Stimulated activated CD8-positive, alpha-beta memory T cell treated with anti-CD3 and anti-CD28 coated beads, Interleukin-12 subunit alpha, Interleukin-12 subunit beta, amount 100 ng/mL, for 24 hours (primary cell): ENCODE measurements around the gene SLC35F5.
"Not testable (repeated sequence)": the region's sequence is repeated elsewhere in the genome, so short reads cannot be mapped to it uniquely, and the experiment has no call there.

Experiments
- DNase-seq: peaks from one replicate; pipeline ENCODE4 v3.0.0-alpha.2; 2020; ENCODE audit errors: extremely low read depth

SLC35F5 gene

DNA sequence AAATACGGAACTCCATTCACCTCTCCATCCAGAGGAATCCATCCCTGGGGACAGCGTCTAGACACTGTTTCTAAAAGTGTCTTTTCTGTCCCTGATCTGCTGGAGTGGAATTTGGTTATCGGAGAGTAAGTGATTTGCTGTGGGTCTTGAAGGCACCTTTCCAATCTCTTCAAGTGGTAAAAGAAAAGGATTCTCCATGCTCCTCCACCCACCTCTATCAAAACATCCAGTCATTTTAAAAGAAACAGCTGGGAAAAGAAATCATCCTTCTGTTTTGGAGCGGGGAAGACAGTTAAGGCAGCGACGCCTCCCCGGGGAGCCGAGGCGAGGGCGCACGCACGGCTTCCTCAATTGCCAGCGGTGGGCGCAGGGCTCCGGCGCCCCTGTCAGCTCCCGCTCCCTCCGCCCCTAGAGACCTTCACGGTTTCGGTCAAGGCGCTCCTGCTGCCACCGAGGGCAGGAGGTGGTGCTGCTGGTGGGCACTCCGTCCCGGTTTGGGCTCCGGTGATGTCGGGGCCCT is 547 bp downstream of the SLC35F5 start:
- DNase-seq: no peak

DNA sequence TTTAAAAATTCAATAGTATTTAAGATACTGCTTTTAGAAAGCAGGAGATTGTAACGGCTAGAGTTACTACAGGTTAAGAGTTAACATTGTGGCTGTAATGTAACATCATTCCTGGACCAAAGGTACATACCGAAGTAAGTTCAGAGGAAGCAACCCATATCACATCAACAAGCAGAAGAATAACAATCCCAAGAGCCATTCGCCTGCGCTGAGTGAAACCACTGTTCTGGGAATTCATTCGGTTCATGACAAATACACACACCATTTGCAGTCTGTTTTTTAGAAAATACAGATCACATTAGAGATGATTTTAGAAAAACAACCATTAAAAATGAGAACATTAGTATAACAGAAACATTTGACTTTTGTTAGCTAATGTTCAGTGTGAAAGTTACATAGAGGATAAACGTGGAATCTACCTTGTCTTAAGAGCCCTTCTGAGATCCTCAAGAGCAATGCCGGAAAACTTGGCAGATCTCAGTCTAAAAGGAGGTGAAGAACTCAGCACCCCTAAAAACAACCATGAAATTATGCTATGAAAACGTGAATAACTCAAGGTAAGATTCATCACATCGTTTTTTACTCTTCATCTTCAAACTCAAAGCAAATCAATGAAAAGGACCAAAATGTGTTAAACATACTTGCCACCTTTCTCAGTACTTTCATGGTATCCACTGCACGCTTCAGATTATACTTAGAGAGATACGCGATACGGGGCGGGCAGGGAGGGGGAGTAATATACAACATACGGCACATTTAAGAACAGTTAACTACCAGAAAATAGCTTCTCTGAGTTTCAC is 1.2 kb downstream of the SLC35F5 start:
- DNase-seq: no peak

DNA sequence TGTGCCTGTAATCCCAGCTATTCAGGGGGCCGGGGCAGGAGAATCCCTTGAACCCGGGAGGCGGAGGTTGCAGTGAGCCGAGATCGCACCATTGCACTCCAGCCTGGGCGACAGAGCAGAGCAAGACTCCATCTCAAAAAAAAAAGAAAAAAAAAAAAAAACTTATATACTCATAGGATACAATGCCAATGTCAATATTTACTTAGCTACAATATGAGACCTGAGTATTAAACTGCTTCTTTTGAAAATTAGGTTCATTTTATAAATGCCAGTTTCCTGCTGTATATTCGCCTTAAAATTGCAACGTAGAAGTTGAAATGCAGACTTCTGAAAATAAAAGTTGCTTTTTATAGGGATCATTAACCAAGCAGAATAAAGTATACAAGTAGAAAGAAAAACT is 2.3 kb downstream of the SLC35F5 start:
- DNase-seq: no peak

DNA sequence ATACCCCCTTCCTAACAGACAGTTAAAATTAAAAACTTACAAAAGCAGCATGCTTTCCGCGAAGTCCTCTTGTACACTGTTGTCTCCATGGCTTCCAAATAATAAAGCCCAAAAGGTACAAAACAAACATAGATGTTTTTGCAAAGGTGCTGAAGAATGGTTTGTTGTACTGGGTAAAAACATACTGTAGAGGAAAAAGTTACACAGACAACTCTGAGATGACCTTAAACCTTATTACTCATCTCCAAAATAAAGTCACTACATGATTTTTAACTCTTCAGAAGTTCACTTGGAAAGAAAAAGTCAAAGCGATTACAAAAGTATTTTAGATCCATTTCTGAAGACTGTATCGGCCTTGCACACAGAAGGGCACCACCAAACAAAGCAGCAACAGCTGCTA is 6.1 kb downstream of the SLC35F5 start:
- DNase-seq: no peak

DNA sequence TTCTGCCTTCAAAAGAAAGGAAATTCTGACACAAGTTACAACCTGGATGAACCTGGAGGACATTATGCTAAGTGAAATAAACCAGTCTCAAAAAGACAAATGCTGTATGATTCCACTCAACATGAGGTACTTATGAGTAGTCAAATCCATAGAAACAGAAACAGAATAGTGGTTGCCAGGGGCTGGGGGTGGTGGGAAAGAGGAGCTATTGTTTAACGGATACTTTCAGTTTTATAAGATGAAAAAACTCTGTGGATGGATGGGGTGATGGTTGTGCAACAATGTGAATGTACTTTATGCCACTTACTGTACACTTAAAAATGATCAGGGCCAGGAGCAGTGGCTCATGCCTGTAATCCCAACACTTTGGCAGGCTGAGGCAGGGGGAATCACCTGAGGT is 15.4 kb downstream of the SLC35F5 start:
- DNase-seq: no peak

DNA sequence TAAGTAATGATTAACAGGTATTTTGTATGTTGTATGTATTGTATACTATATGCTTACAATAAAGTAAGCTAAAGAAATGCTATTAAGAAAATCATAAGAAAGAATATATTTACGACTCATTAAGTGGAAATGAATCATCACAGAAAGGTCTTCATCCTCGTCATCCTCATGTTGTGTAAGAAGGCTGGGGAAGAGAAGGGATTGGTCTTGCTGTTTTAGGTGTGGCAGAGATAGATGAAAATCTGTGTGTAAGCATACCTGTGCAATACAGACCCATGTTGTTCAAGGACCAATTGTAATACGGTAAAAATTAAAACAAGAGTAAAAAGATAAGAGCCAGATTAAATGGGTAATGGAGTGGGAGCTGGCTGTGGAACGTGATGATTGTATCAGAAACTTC is 16.6 kb downstream of the SLC35F5 start:
- no peak for DNase-seq

DNA sequence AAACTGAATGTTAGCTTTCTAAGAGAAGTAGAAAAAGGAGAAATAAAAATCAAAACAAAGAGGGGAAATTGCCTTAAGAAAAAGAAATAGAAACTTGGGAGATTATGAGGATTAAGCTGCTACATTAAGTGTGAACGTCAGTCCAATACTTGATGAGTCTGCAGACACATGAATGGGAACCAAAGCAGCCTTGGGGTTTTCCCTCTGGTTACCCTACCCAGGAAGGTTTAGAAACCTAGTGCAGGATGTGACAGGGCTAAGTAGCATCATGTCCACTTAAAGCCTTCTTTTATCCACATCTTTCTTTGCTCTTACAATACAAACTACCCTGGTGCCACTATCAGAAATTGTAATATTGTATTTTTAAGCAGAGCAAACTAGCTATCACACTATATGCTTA is 22.3 kb downstream of the SLC35F5 start:
- no peak for DNase-seq

DNA sequence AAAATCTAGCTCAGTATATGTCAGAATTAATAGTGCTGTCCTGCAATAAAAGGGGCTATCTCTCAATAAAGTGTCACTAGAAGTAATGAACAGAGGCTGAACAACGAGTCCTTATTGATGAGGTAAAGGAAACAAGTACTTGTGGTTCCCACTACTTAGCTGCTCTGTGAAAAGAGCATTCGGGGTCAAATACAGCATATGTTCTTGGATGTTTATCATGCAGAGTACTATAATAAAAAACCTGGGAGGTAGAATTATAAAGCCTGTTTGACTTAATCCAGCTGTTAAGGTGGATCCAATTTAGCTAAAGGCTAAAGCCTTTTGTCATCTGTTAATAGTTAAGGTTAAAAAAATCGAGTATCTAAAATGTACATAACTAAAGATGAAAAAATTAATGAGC is 32.4 kb downstream of the SLC35F5 start:
- DNase-seq: no peak

DNA sequence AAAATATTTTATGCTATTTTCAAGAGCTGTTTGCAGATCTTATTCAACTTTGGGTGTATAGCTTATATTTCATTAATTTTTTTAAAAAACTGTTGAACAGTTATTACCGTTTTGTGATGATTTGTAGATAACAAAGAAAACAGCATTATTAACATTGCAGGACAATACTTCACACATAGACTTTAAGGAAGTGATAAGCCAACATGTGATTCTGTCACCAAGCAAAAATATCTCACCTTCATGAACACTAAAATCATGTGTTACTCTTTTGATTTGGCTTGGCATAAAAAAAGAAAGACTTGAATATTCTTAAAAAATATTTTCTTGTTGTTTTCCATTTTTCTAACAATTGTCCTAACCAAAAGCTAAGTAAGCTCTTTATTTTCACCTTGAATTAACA is 33.0 kb downstream of the SLC35F5 start:
- DNase-seq: no peak

DNA sequence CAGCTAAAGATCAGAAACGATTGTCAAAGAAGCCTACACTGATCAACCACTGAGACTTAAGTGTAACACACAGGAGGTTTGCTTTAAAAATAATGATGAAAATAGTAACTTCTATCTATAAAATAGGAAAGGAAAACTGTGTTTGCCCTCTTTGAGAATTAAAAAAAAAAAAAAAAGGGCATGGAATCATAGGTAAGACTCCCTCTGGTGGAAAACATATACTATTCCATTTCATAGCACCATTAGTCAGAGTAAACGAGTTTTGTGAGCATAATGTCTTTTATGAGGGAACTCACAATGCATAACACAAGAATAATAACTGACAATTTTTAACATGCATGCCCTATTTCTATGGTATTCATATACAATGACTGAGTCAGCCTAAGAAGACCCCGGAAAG is 36.3 kb downstream of the SLC35F5 start:
- no peak for DNase-seq

DNA sequence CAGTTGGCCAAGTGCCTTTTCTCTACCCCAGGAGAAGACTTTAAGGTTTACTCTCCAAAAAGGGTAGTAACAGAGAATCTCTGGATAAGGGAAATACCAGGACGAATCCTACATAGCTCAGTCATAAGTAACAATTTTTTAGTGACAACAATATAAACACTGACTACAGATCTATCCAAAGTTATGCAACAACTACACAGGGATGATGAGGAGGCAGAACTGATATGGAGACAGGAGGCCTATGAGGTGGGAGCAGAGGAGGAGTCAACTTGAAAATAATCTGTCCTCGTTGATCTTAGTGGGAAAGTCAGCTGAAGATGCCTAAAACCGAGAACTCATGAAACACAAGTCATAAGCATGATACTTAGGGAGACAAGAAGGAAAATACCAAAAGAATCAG is 40.2 kb downstream of the SLC35F5 start:
- no peak for DNase-seq

DNA sequence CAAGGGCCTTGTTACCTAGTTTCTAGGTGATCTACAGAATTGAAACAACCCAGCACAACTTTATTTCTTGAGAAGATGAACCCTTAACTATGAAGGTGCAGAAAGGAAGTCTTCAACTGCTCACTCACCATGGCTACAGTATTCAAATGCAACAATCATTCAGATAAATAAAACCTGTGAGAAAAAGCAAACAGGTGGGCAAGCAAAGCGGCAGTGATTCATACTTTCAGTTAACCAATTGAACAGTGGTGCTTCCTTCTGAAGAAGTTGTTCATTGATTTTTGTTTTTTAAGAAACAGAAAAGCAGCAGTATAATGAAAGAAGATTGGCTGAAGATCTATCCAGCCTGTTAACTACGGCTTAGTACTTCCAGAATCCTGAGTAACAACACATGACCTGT is 43.5 kb downstream of the SLC35F5 start:
- no peak for DNase-seq

DNA sequence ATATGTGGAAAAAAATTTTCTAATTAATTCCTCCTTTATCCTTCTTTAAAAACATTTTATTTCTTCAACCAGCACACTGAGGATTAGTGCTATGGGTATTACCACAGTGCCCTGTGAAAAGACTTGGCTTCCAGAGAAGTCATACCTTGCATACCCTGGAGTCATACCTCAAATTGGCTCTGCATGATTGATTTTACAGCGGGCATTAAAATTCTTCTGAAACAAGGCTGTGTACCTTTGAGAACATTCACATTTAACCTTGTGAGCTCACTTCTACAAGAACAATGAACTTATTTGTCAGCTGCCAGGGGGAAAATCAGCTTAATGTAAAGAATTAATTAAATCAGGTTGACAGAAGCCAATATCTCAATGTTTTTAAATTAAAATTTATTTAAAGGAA is 44.6 kb downstream of the SLC35F5 start:
- no peak for DNase-seq

DNA sequence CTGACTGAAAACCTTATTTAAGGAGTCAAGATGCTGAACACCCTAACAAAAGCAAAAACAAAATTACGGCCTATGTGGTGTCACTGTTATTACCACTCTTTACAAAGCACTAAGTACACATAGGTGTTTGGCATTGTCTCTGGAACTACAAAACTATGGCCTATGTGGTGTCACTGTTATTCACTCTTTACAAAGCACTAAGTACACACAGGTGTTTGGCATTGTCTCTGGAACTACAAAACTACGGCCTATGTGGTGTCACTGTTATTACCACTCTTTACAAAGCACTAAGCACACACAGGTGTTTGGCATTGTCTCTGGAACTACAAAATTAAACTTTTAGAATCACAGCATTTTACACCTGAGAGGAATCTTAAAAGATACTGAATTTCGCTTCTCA is 47.4 kb downstream of the SLC35F5 start:
- DNase-seq: no peak

DNA sequence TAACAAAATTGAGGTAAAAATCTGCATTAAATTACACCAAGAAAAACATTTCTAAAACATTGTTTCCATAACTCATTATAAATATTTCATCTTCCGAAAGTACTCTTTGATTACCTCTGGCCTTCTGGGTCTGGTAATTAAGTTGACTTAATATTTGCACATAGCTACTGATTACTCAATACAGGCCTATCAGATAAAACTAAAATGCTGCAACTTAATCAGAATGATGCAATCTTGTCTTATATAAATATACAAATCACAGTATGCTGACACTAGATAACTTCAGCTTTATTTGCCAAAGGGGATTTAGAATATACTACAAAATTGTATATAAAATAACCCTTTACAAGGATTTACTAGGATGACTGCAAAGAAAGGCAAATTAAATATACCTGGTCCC is 49.3 kb downstream of the SLC35F5 start:
- DNase-seq: no peak

DNA sequence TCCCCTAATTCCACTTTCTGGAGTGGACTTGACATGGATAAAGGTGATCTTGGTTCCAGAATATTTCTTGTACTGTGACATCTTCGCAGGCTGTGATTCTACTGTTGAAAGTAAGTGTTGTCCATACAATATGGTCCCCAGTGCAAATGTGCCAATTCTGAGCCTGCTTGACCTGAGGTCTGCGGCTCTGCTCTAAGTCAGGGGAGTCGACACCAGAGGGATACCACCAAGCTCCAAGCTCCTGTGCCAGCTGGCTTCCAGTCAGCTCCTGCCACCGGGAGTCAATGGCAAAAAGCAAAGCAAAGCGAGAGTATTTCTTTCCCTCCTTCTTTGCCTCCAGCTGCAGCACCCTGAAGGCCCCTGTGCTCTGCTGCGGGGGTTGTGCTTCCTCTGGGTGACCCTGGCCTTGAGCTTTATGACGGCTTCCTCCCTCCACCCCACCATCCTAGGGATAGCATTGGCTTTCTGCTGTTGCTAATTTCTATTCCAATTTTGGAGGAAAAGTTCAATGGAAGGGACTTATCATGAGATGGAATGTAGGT is 50.4 kb downstream of the SLC35F5 start:
- no peak for DNase-seq

DNA sequence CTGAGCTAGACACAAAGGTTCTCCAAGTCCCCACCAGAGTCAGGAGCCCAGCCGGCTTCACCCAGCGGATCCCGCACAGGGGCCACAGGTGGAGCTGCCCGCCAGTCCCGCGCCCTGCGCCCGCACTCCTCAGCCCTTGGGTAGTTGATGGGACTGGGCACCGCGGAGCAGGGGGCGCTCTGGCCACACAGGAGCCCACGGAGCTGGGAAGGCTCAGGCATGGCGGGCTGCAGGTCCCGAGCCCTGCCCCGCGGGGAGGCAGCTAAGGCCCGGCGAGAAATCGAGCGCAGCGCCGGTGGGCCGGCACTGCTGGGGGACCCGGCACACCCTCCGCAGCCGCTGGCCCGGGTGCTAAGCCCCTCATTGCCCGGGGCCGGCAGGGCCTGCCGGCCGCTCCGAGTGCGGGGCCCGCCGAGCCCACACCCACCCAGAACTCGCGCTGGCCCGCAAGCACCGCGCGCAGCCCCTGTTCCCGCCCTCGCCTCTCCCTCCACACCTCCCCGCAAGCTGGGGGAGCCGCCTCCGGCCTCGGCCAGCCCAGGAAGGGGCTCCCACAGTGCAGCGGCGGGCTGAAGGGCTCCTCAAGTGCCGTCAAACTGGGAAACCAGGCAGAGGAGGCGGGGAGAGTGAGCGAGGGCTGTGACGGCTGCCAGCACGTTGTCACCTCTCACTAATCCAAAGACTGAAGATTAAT is 52.0 kb downstream of the SLC35F5 start:
- not testable (repeated sequence) for DNase-seq

DNA sequence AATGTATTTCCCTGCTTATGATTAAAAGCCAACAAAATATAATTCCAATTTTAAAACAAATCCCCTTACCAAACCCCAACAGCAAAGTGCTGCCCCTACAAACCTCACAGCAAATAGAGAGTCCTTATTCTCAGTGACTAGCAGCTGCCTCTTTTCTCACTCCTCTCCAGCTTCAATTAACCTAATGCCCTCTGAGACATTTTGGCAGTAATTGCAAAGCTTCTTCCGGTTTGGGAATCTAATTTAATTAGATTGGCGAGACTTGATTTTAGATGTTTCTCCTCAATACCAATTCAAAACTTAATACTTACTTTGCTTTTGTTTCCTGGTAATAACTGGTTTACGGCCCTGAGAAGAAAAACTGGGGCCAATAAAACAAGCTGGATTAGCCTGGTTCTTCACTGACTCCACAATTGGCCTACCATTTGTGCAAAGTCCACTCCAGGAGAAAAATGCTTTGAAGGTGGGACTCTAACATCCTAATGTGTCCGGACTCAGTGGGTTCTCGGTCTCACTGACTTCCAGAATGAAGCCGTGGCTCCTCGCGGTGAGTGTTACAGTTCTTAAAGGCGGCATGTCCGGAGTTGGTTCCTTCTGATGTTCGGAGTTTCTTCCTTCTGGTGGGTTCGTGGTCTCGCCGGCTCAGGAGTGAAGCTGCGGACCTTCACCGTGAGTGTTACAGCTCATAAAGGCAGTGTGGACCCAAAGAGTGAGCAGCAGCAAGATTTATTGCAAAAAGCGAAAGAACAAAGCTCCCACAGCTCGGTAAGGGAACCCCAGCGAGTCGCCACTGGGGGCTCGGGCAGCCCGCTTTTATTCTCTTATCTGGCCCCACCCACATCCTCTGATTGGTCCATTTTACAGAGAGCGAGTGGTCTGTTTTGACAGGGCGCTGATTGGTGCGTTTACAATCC is 52.8 kb downstream of the SLC35F5 start:
- DNase-seq: no peak

DNA sequence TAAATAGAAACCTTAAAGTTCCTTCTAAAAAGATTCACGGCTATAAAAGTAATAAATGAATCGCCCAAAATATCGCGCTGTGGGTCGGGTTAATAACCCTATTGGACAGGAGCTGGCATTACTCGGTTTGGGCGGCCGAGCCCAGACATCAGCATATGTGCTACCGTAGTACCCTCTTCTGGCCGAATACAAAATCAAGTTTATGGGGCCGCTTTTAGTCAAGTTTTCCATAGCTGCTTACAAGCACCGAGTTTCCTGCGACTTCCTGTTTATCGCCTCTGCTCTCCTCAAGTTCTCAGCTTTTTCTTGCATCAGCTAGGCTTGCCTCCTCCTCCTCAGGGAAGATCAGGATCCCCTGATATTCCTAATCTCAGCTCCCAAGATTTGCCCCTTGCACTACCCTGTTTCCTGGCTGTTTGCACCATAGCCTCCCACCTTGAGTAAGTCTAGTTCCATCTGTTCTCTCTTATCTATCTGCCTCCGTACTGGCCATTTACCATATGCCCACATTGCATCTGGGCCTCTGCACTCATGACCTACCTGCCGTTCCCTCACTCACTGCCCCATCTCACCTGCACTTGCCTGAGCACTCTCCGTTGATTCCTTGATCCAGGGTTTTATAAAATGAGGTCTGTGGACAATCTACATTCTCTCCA is 56.1 kb downstream of the SLC35F5 start:
- no peak for DNase-seq

DNA sequence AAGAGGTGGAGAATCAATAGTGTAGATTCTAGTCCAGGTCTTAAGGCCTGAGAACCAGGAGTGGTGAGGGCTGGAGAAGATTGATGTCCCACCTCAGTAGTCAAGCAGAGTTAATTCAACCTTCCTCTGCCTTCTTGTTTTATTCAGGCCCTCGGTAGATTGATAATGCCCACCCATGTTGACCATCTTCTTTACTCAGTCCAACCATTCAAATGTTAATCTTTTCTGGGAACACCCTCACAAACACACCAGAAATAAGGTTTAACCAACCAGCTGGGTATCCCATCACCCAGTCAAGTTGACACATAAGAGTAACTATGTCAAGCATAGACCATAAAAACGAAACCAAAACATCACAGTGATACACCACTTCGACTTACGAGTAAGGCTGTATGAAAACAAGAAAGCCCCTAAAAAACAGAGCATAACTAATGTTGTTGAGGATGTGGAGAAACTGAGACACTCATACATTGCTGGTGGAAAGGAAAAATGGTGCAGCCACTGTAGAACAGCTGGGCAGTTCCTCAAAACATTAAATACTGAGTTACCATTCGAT is 57.5 kb downstream of the SLC35F5 start:
- no peak for DNase-seq

DNA sequence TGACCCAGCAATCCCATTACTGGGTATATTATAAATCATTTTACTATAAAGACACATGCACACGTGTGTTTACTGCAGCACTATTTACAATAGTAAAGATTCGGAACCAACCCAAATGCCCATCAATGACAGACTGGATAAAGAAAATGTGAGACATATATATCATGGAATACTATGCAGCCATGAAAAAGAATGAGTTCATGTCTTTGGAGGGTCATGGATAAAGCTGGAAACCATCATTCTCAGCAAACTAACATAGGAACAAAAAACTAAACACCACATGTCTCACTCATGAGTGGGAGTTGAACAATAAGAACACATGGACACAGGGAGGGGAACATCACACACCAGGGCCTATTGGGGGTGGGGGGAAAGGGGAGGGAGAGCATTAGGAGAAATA is 58.2 kb downstream of the SLC35F5 start:
- not testable (repeated sequence) for DNase-seq
